HG03469 (cell line): ENCODE results near the gene PLCXD1.
"Not testable (repeated sequence)": the region's sequence is repeated elsewhere in the genome, so short reads cannot be mapped to it uniquely, and the experiment has no call there.

Source experiments
- ATAC-seq: cut with Tn5 transposase; IDR thresholded peaks from one replicate; pipeline ENCODE4 v1.9.1; 2021; ENCODE audit warnings: mild to moderate bottlenecking, moderate library complexity, moderate number of reproducible peaks; ENCODE audit not compliant: unreplicated experiment

PLCXD1 gene

DNA sequence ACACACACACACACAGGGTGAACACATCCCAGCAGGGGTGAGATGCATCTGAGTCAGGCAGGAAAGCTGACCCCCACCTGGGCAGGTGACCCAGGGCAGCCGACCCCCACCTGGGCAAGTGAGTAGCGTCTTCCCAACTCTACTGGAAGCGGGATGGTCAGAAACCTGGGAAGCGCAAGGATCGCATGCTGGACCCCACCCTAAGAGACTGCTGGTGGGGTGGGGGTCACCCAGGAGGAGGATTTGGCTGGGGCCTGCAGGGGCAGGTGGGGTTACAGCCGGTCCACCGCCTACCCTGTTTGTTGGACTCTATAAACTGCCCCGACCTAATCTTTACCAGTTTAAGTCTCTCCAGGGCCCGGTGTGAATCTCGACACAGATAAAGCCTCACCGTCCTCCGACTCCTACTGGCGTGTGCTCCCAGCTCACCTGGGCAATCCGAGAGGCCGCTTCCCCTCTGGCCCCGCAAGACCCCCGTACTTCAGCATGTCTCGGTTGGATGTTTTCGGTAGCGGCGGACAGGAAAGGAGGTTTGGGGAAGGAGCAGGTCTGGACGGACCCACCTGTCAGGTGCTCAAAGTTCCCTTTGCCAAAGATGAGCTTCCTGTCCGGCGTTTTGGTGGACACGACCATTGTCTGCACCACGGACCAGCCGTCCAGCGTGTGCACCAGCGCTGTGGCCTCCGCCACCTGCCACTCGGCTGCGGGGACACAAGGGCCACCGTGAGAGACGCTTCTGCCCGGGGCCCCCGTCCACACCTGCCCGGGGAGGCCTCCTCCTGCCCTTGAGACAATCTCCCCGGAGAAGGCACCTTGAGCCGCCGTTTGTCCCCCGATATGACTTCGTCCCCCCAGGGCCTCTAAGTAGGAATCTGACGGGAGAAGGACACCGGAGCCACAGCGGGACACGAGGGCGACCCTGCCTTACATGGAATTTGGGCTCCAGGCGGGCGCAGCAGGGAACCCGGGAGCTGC is 35.5 kb downstream of the PLCXD1 start:
- no peak for ATAC-seq

DNA sequence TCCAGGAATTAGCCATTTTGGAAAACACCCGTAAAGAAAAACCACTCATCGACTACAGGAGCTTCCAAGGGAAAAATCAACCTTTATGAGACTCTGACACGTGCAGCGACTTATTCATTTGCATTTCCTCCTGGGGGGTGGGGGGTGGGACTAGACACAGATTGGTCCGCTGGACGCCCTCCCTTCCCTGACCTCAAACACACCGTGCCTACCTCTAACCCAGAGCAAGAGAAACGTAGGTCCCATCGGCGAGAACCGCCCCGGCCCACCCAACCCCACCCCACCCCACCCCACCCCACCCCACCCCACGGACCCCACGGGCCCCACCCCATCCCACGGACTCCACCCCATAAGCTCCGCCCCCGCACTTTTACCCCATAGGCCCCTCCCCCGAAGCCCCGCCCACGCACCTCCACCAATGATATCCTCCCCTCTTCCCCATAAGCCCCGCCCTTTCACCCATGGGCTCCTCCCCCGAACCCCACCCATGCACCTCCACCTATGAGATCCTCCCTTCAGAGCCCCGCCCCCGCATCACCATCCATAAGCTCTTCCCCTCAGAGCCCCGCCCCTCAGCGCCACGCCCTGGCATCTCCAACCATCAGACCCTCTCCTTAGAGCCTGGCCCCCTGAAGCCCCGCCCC is 36.4 kb downstream of the PLCXD1 start:
- no peak for ATAC-seq

DNA sequence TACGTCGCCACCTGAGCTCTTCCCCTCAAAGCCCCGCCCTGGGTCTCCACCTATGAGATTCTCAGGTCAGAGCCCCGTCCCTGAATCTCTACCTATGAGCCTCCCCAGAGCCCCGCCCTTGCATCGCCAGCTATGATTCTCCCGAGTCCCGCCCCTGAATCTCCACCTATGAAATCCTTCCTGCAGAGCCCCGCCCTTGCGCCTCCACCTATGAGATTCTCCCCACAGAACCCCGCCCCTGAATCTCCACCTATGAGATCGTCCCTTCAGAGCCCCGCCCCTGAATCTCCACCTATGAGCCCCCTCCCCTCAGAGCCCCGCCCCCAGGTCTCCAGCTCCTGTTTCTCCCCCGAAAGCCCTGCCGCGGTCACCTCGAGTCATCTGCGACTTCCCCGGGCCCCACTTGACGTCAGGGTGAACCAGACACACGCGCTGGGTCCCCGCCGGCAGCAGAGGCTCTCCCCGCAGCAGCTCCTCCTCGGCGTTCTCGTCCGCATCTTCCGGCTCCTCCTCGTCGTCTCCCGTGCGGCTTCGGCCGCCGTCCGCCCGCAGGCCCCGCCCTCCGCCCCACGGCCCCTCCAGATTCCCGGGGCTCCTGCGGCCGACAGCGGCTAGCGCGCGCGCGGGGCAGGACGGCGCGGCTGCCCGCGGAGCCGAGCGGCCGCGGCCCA is 37.0 kb downstream of the PLCXD1 start:
- peak; percentile 37 for ATAC-seq

DNA sequence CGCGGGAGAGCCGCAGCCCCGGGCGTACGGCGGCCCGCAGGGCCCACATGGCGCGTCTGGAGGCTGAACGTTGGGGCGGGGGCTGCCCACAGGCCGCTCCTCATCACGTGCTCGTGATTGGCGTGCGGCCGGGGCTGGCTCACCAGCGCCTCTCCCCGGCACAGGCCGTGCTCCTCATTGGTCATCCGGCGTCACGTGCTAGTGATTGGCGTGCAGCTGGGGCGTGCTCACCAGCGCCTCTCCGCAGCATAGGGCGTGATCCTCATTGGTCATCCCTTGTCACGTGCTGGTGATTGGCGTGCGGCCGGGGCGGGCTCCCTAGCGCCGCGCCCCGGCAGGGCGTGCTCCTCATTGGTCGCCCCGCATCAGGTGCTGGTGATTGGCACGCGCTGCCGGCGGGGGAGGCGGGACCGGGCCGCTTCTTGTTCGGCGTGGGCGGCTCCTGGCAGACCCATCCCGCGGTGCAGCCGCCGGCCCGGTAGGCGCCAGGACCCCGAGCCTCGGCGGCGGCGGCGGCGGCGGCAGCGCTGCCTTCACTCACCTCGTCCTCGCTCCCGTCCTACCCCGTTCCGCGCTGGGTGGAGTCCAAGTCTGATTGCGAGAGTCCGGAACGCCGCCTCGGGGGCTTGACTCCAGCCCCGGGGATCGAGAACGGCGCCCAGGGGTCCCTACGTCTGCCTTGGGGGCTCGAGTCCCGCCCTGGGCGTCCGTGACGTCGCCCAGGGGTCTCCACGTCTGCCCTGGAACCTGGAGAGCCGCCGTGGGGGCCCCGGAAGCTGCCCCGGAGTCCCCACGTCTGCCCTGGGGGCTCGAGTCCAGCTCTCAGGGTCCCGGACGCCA is 37.8 kb downstream of the PLCXD1 start, which contains the start of gene GTPBP6:
Gene GTPBP6, minus strand, starts transcription at position 58 of the 840 bp plus-strand sequence. Its CDS starts 9 bp downstream, at position 49.
- peak; percentile 89 for ATAC-seq

DNA sequence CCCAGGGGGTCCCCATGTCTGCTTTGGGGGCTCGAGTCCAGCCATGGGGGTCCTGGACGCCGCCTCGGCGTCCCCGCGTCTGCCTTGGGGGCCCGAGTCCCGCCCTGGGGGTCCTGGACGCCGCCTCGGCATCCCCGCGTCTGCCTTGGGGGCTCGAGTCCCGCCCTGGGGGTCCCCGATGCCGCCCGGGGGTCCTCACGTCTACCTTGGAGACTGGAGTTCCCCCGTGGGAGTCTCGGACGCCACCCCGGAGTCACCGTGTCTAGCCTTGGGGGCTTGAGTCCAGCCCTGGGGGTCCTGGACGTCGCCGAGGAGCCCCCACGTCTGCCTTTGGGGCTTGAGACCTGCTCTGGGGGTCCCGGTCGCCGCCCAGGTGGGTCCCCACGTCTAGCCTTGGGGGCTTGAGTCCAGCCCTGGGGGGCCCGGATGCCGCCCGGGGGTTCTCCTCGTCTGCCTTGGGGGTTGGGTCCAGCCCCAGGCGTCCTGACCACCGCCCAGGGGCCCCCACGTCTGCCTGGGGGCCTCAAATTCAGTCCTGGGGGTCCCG is 38.5 kb downstream of the PLCXD1 start:
- ATAC-seq, result no peak

DNA sequence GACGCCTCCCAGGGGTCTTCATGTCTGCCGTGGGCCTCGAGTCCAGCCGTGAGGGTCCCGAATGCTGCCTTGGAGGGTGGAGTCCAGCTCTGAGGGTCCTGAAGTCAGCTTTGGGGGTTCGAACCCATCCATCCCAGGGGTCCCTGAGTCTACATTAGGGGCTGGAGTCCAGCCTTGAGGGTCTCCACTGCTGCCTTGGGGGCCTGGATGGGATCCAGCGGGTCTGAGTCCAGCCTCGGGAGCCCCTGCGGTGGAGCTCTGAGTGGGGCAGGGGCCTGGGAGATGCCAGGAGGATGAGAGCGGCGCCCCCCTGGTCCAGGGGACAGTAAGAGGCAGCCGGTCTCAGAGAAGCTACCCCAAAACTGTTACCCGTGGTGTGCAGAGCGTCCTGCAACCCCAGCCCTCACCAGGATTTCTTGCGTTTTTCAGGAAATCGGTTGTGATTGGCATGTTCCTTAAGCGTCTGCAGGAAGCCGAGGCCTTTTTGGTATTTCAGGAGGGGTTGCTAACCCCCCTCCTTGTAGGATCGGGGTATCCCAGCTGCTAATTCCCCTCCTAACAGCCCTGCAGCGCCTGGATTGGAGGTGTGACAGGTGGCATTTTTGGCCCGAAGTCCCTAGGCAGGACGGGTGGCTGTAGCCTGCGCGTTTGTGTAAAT is 39.1 kb downstream of the PLCXD1 start:
- no peak for ATAC-seq

DNA sequence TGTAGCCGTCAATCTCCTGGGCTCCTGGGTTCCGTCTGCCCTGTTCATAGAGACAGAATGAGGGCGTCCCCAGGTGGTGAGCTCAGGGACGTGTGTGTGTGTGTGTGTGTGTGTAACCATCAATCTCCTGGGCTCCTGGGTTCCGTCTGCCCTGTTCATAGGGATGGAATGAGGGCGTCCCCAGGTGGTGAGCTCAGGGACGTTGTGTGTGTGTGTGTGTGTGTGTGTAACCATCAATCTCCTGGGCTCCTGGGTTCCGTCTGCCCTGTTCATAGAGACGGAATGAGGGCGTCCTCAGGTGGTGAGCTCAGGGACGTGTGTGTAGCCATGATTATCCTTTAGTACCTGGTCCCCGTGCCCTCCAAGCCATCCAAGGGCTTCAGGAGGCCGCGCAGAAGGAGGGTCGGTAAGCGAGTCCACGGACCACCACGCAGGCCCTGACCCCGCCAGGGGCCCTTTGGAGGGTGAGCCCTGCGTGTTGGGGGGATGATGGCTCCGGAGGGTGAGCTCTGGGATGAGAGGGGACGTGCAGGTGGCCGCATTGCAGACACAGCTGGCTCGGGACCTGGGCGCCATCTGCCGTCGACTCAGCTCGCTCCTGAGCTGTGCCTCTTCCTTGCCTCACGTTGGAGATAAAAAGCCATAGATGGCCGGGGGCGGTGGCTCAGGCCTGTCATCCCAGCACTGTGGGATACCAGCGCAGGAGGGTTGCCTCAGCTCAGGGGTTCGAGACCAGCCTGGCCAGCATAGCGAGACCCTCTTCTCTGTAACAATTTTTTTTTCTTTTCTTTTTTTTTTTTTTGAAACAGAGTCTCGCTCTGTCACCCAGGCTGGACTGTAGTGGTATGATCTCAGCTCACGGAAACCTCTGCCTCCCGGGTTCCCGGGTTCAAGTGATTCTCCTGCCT is 42.8 kb downstream of the PLCXD1 start:
- no peak for ATAC-seq

DNA sequence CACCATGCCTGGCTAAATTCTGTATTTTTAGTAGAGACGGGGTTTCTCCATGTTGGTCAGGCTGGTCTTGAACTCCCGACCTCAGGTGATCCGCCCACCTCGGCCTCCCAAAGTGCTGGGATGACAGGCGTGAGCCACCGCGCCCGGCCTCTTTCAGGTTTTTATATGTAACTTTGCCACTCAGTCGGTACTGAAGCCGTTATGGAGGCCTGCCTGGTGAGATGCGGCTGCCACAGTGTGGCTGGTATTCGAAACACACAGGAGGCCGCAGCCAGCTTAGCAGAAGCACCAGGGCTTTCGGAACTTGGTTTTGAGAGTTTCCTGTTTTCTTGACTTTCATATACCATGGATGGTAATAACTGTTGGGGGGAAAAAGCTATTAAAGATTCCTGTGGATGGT is 43.5 kb downstream of the PLCXD1 start:
- ATAC-seq, result not testable (repeated sequence)

DNA sequence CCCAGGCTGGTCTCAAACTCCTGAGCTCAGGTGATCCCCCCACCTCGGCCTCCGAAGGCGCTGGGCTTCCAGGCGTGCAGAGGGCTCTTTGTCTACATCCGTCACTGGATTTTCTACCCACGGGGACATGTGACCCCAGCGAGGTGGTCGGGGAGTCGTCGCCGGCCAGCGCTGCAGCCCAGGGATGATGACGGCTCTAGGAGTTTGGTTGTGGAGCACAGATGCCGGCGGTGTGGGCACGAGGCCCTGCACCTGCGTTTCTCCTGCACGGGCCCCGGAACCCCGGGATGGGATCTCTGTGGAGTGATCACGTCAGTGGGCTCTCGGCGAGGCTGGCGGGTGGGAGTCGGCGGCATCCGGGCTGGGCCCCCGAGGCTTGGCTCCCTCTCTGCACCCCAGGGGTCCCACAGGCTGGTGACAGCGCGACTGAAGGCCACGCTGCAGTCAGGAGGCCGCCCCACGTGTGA is 46.5 kb downstream of the PLCXD1 start:
- ATAC-seq, result no peak

DNA sequence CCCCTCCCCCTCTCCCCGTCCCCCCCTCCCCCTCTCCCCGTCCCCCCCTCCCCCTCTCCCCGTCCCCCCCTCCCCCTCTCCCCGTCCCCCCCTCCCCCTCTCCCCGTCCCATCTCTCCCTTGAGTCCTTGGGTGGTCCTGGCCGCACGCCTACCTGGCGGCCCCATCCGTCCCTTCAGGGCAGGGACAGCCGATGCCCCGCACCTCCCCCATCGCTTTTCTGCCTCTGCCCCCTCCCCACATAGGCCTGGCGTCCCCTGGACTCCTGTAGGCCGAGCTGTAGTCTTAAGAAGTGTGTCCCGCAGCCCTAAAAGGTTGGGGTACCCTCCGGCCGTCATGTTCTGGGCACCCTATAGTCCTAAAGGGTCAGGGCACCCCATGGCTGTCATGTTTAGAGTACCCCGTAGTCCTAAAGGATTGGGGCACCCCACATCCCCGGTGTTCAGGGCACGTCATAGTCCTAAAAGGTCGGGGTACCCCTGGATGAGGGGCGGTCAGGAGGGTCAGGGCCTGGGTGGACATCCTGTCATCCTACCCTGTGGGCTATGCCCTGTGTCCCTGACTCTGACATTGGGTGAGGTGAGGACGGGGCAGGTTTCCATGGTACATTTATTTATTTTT is 48.2 kb downstream of the PLCXD1 start:
- ATAC-seq, result no peak

DNA sequence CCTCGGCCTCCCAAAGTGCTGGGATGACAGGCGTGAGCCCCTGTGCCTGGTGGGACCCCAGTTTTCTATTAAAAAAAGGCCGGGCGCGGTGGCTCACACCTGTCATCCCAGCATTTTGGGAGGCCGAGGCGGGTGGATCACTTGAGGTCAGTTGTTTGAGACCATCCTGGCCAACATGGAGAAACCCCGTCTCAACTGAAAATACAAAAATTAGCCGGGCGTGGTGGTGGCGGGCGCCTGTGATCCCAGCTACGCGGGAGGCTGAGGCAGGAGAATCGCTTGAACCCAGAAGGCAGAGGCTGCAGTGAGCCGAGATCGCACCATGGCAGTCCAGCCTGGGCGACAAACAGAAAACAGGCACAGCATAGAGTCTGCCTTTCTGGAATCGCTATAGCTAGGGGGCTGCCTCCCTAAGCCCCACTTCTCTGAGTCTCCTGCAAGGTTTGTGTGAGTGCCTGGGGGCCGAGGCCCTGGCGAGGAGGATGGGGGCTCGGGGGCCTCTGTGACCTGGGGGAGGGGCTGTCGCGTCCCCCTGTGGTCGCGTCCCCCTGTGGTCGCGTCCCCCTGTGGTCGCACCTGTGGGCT is 49.1 kb downstream of the PLCXD1 start:
- ATAC-seq, result not testable (repeated sequence)

DNA sequence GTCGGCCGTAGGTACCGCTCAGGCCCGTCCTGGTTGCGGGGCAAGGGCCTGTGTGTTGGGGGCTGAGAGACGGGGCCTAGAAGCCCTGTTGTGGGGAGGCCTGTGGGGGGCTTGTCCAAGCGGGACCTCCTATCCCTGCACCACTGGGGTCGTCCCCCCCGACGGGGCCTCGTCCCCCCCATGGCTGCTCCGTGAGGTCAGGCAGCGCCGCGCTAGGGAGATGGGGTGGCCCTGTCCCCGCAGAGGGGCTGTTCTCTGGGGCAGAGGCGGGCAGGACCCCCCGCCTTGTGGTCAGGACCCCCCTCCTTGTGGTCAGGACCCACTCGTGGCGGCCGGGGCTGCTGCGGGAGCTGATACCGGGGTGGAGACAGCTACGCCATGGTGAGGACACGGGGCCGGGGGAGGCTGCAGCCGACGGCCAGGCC is 49.6 kb downstream of the PLCXD1 start:
- ATAC-seq, result no peak

DNA sequence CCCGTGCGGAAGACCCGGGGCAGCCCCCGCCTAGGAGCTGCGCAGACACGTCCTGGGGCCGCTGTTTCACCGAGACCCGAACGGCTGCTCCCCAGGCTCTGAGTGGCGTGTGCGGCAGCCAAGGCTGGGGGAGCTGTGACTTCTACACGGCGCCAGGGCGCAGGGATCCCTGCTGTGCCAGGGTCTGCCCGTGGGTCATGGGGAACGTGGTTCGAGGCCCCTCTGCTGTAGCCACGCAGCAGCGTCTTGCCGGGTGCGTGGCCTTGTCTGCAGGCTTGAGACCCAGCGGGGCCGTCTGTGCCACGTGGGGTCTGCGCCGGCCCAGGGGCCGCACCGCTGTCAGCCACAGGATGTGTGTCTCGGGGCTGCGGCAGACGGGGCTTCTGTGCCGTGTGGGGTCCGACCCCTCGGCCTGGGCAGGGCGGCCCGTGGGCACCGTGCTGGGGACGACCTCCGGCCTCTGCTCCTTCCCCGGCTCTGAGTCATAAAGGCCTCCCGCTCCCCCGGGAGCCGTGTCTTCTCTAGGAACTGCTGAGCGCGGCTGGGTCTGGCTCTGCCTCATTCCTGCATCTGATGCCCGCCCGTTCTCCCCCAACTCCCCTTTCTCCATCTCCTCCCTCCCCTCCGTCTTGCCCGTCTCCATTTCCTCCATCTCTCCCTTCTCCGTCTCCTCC is 50.1 kb downstream of the PLCXD1 start:
- ATAC-seq, result no peak

DNA sequence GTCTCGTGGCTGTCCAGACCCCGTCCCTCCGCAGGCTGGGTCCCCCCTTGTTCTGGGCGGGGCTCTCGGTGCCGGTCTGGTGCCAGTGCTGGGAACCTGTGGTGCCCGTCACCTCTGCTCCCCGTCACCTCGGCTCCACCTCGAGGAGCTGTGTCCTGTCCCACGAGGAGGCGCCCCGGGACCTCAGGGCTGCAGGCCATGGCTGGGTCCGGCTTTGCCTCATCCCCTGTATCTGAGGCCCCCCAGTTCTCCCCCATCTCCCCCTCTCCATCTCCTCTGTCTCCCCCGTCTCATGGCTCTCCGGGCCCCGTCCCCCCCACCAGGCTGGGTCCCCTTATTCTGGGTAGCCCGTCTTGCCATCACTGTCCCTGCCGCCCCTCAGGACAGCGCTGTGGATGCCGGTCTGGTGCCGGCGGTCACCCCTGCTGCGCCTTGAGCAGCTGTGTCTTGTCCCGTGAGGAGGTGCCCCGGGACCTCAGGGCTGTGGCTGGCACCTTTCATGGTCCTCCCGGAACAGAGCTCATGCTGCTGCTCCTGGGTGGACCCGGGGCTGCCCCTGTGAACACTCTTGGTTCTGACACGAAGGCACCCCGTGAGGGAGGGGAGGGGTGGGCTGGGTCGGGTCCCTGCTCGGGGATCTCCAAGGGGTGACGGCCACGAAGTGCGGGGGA is 50.8 kb downstream of the PLCXD1 start:
- no peak for ATAC-seq

DNA sequence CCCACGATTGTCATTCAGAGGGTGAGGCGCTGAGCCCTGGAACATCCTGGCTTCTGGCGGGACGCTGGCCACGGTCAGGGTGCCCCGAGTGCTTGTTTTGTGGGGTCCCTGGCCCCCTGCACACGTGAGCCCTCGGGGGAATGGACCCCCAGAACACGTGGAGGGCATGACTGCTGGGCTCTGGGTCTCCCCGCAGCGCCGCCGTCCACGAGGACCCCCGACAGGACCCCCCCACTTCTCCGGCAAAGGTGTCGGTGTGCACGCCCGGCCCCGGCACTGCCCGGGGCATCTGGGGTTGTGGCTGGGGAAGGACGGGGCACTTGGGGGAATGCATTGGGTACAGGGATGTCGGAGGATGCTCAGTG is 51.3 kb downstream of the PLCXD1 start:
- ATAC-seq, result no peak

DNA sequence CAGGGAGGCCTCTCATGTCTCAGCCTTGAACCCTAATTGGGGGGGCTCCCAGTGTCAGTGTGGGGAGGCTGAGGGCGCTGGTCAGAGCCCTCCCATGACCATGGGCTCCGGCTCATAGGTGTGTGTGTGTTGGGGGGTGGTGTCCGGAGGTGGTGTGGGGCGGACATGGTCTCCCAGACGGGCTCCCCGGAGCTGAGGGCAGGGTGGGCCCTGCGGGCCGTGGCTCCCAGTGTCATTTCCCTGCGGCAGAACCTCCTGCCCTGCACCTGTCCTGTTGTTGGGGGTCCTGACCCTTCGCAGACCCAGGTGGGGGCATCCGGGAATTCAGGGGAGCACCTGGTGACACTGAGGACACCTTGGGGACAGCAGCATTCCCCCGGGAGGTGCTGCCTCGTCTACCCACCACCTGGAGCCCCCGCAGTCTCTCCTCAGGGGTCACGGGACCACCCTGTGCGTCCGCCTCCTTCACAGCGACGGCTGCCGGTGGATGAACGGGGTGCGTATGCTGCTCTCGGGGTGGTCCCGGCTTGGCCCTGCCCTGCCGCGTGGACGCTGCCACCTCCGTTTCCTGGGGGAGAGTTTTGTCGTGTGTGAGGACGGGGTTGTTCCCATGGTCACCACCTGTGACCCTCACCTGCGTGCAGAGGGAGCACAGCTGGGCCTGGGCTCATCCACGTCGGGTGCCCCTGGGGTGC is 51.9 kb downstream of the PLCXD1 start:
- no peak for ATAC-seq
